Epithelial cell of proximal tubule (primary cell): ENCODE results near the gene HILPDA. TPM values are rescaled to one million over a fixed set of nuclear protein-coding genes. Genes with fewer than 3 reads are reported as not detected.
"Not testable (repeated sequence)": the region's sequence is repeated elsewhere in the genome, so short reads cannot be mapped to it uniquely, and the experiment has no call there.

Experiments used
- DNase-seq: peaks from one replicate; pipeline ENCODE4 v3.0.0-alpha.2; 2011; ENCODE audit warnings: low read depth
- H3K4me3 ChIP-seq: 2 replicates; pipeline ENCODE4 v1.5.1; 2011; ENCODE audit warnings: low read depth, mild to moderate bottlenecking, low read length
- total RNA-seq: library from RNA; depleted of rRNA; stranded (reverse); fragments of >200 nt; gene quantifications from 2 replicates; pipeline ENCODE4 v1.2.3, GENCODE V29; 2015
- TF ChIP-seq, protein P1 (sequence below): conservative IDR thresholded peaks from 2 replicates; pipeline ENCODE4 v1.5.1; 2012; ENCODE audit warnings: low read depth, mild to moderate bottlenecking, low read length

HILPDA gene
- total RNA-seq, 1 donor from 2014 or later, result 33.7 TPM

GRCh38 chr7:128476402-128477335, 21.0 kb downstream of the HILPDA start, which contains the start of gene METTL2B:
TSS of gene METTL2B (plus strand) at chr7:128476748. CDS start at chr7:128476766, 18 bp downstream.
- TF ChIP-seq, protein P1, sequence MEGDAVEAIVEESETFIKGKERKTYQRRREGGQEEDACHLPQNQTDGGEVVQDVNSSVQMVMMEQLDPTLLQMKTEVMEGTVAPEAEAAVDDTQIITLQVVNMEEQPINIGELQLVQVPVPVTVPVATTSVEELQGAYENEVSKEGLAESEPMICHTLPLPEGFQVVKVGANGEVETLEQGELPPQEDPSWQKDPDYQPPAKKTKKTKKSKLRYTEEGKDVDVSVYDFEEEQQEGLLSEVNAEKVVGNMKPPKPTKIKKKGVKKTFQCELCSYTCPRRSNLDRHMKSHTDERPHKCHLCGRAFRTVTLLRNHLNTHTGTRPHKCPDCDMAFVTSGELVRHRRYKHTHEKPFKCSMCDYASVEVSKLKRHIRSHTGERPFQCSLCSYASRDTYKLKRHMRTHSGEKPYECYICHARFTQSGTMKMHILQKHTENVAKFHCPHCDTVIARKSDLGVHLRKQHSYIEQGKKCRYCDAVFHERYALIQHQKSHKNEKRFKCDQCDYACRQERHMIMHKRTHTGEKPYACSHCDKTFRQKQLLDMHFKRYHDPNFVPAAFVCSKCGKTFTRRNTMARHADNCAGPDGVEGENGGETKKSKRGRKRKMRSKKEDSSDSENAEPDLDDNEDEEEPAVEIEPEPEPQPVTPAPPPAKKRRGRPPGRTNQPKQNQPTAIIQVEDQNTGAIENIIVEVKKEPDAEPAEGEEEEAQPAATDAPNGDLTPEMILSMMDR, result peak; percentile 36
- DNase-seq, result peak; percentile 66

GRCh38 chr7:128477336-128477690, 21.6 kb downstream of the HILPDA start:
- not testable (repeated sequence) for DNase-seq
- peak overlapping the region; percentile 61 for H3K4me3 ChIP-seq

More at GRCh38 chr7:128476402-128477335, 21.0 kb downstream of the HILPDA start, which contains the start of gene METTL2B:
- peak within 1 kb of the TSS; percentile 61 for H3K4me3 ChIP-seq

DNA sequence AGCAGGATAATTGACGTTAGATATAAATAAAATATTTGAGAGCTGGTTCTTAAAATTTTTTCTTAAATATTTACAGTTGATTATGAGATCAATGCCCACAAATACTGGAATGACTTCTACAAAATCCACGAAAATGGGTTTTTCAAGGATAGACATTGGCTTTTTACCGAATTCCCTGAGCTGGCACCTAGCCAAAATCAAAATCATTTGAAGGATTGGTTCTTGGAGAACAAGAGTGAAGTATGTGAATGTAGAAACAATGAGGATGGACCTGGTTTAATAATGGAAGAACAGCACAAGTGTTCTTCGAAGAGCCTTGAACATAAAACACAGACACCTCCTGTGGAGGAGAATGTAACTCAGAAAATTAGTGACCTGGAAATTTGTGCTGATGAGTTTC, 23.4 kb downstream of the HILPDA start:
- H3K4me3 ChIP-seq, DNase-seq: not testable (repeated sequence)

- not testable (repeated sequence) for H3K4me3 ChIP-seq, DNase-seq
These were observed 32.5 kb downstream of the HILPDA start for GRCh38 chr7:128488134-128488533.

DNA sequence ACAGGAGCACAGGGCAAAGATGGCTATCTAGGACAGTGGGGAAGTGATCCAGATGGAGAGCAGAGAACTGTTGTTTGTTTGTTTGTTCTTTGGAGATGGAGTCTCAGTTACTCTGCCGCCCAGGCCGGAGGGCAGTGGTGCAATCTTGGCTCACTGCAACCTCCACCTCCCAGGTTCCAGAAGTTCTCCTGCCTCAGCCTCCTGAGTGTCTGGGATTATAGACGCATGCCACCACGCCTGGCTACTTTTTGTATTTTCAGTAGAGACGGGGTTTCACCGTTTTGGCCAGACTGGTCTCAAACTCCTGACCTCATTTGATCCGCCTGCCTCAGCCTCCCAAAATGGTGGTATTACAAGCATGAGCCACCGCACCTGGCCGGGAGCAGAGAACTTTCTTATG, 41.7 kb downstream of the HILPDA start:
- no peak overlapping the region for H3K4me3 ChIP-seq
- DNase-seq, result no peak
- TF ChIP-seq, protein P1, result no peak

DNA sequence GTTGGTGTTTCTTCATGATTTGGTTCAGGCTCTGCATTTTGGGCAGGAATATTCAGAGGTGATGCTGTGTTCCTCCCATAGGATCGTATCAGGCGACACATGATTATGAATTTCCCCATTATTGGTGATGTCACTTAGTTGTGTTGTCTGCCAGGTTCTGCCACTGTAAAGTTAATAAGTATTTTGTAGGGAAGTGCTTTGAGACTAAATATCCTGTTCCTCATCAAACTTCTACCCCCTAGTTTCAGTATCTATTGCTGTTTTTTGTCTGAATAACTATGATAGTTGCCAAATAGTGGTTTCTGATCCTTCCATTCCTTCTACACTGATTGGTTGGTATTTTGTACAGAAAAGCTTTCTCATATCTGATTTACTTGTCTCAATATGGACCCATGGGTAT, 49.7 kb downstream of the HILPDA start:
- DNase-seq, H3K4me3 ChIP-seq: not testable (repeated sequence)

- not testable (repeated sequence) for DNase-seq, H3K4me3 ChIP-seq
These were observed 51.1 kb downstream of the HILPDA start for GRCh38 chr7:128506819-128507218.

DNA sequence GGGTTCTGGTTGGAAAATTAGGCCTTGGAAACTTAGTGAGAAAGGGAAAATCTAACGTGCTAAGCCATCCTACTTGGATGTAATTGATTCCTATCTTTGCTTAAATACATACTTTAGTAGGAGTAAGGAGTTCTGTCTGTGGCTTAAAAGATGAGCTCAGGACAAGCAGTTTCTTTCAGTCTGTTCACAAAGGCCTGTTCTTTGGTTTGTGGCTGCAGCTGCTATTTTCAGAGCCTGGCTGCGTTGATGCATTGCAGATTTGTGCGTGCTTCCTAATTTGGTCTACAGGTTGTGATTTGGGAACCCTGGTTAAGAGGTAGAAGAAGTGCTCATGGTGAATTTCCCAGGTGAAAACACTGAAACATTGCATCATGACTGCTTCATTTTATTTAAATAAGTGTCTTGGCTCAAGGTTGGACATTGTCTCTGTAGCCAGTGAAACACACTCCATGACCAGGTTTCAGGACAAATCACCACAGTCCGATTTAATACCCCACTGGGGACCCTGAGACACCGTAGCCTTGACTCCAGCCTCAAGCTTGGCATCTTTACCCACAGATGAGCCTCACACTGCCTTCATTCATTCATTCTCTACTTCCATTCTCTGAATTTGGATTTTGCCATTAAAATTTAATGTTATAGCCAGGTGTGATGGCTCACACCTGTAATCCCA, 51.8 kb downstream of the HILPDA start:
- not testable (repeated sequence) for H3K4me3 ChIP-seq, DNase-seq

Other genes with a start within 250 kb of the HILPDA start
- not detected in 2 replicates for gene LEP, start 214.6 kb upstream of the HILPDA start, total RNA-seq
- gene RBM28, start 112.0 kb upstream of the HILPDA start, total RNA-seq, result 22.1 and 31.3 TPM in 2 replicates
- gene PRRT4, start 94.2 kb upstream of the HILPDA start, total RNA-seq, result 1.3 TPM in 1 of 2 replicates, not detected in the other
- 64.3 and 89.3 TPM in 2 replicates for gene IMPDH1, start 45.9 kb upstream of the HILPDA start, total RNA-seq
- gene METTL2B, start 20.9 kb downstream of the HILPDA start, total RNA-seq, result 39.6 and 39.9 TPM in 2 replicates
- 0.07 TPM in 1 of 2 replicates, not detected in the other for gene GARIN1A, start 216.4 kb downstream of the HILPDA start, total RNA-seq